ENCODE measurements around the gene PRPSAP1. TPM values are rescaled to one million over a fixed set of nuclear protein-coding genes. Genes with fewer than 3 reads are reported as not detected.

PRPSAP1 gene
- total and polyA plus RNA-seq, 2 of the 8 experiments (the other 6 are each of a cell fraction or from before 2014, with no cell fraction given): 32.0 to 54.2 TPM

GRCh38 chr17:76367642-76368041, 13.9 kb upstream of the PRPSAP1 start:
- no peak overlapping the region for H3K18ac ChIP-seq (ENCODE audit: extremely low read depth, low read length)
- H2AFZ ChIP-seq (ENCODE audit: low read length): no peak overlapping the region
- CTCF ChIA-PET (ENCODE audit: partially characterized antibody): interaction anchor here (0.6 to 29.3 kb wide), 4 partner anchors 9 to 404 kb away, joined by 3 to 635 read pairs (median 6); partner anchors contain the start of gene SPHK1
- no peak overlapping the region for H2BK12ac ChIP-seq (ENCODE audit: low read depth, low read length)
- no peaks in the 10 kb centered on the region for H3K9me3 ChIP-seq (ENCODE audit: insufficient read depth in 2 of 2, low read depth in 1 of 2, low read length in 1 of 2)
- no peak overlapping the region for H4K5ac ChIP-seq (ENCODE audit: insufficient read length, low read depth, low read length)
- no peaks in the 10 kb centered on the region for H3K79me2 ChIP-seq (ENCODE audit: control insufficient read depth in 1 of 2, insufficient read depth in 2 of 2, low read length in 2 of 2)
- H2BK5ac ChIP-seq (ENCODE audit: low read depth, low read length): no peak overlapping the region
- no peak overlapping the region for H3K4me3 ChIP-seq (ENCODE audit: extremely low read depth in 1 of 4, insufficient read depth in 2 of 4, low read depth in 3 of 4, low read length in 4 of 4)
- no peaks in the 10 kb centered on the region; a peak in 1 of 8 replicates for H3K36me3 ChIP-seq (ENCODE audit: control insufficient read depth in 2 of 4, insufficient read depth in 4 of 4, low read length in 3 of 4)
- peaks cover 0 to 4% (median 3%) of the 10 kb centered on the region in 4 experiments; a peak in 3 of 7 replicates for H3K4me1 ChIP-seq (replicated peaks in 1 of 4; ENCODE audit: control insufficient read depth in 3 of 4, insufficient read depth in 4 of 4, low read length in 3 of 4)
- H3K9ac ChIP-seq (replicated peaks in 1 of 4; ENCODE audit: extremely low read depth in 1 of 4, low read depth in 3 of 4, low read length in 3 of 4): no peak overlapping the region
- H3K4ac ChIP-seq (replicated peaks; ENCODE audit: insufficient read length, low read depth, low read length): no peak overlapping the region
- no peak overlapping the region for H4K91ac ChIP-seq (replicated peaks; ENCODE audit: insufficient read length, low read length)
- H3K27ac ChIP-seq (ENCODE audit: low read depth, low read length): no peak overlapping the region
- FAIRE-seq (no peak), DNase-seq (ENCODE audit: low read depth in 1 of 2, low spot score in 2 of 2) (no peak)
- H3K14ac ChIP-seq (ENCODE audit: insufficient read length): no peak overlapping the region
- no peak overlapping the region for H3K56ac ChIP-seq (replicated peaks; ENCODE audit: insufficient read length, low read depth, low read length)
- H4K8ac ChIP-seq (ENCODE audit: extremely low read depth, insufficient read depth, low read length): no peak overlapping the region
- TF ChIP-seq, protein P1, sequence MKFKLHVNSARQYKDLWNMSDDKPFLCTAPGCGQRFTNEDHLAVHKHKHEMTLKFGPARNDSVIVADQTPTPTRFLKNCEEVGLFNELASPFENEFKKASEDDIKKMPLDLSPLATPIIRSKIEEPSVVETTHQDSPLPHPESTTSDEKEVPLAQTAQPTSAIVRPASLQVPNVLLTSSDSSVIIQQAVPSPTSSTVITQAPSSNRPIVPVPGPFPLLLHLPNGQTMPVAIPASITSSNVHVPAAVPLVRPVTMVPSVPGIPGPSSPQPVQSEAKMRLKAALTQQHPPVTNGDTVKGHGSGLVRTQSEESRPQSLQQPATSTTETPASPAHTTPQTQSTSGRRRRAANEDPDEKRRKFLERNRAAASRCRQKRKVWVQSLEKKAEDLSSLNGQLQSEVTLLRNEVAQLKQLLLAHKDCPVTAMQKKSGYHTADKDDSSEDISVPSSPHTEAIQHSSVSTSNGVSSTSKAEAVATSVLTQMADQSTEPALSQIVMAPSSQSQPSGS (IDR thresholded peaks at IDR 0.05; ENCODE audit: low read length): no peak
- TF ChIP-seq NANOG (IDR thresholded peaks at IDR 0.05; ENCODE audit: insufficient read depth, low read depth, low read length, poor library complexity, severe bottlenecking): no peak
- no peak for TF ChIP-seq BRCA1 (IDR thresholded peaks at IDR 0.05; ENCODE audit: low read depth, low read length)
- TF ChIP-seq ATF3 (IDR thresholded peaks at IDR 0.05; ENCODE audit: insufficient read depth, low read depth, low read length): no peak
- no peak for TF ChIP-seq ZNF274 (IDR thresholded peaks at IDR 0.05; ENCODE audit: borderline replicate concordance, extremely low read depth, low read length)
- no peak for TF ChIP-seq PHF8 (conservative IDR thresholded peaks at IDR 0.05; ENCODE audit: low read depth, low read length)
- TF ChIP-seq CEBPB (IDR thresholded peaks at IDR 0.05; ENCODE audit: low read depth, low read length): no peak
- no peak for TF ChIP-seq FOSL1 (IDR thresholded peaks at IDR 0.05; ENCODE audit: insufficient read depth, low read depth, low read length)
- no peak for TF ChIP-seq CREB1 (IDR thresholded peaks at IDR 0.05)
- TF ChIP-seq MAFK (IDR thresholded peaks at IDR 0.05; ENCODE audit: low read depth, low read length): no peak
- no peak for TF ChIP-seq TAF7 (optimal IDR thresholded peaks at IDR 0.05; ENCODE audit: borderline replicate concordance, low read depth, low read length)
- TF ChIP-seq JUN (IDR thresholded peaks at IDR 0.05; ENCODE audit: low read depth, low read length): no peak
- H4K20me1 ChIP-seq (replicated peaks in 1 of 2; ENCODE audit: control insufficient read depth in 1 of 2, insufficient read depth in 2 of 2, low read length in 2 of 2): no peaks in the 10 kb centered on the region
- H2AK5ac ChIP-seq (ENCODE audit: low read depth, low read length): no peak overlapping the region
- 88% methylated on average over 6 of the region's 6 CpGs; no CpG with 5 or more reads in 1 of the 2 experiments for WGBS, 2 experiments (ENCODE audit: extremely low coverage in 1 of 2, insufficient coverage in 1 of 2, insufficient read length in 1 of 2, insufficient replicate concordance in 2 of 2, low coverage in 1 of 2, low lambda C conversion rate in 2 of 2, missing lambda C conversion rate in 1 of 2)
- no peak overlapping the region for H2BK15ac ChIP-seq (ENCODE audit: low read length)
- no peaks in the 10 kb centered on the region for H3K23me2 ChIP-seq (ENCODE audit: low read depth, low read length)
- no peak overlapping the region for H2BK20ac ChIP-seq (ENCODE audit: low read length)
- no peaks in the 10 kb centered on the region for H3K79me1 ChIP-seq (ENCODE audit: low read depth, low read length)
- POLR2A ChIA-PET (ENCODE audit: partially characterized antibody): interaction anchor here (1.2 kb wide), 1 partner anchor 37 kb away, joined by 3 read pairs; no protein-coding TSS in a partner anchor
- no peaks in the 10 kb centered on the region for H3K27me3 ChIP-seq (replicated peaks in 1 of 4; ENCODE audit: control insufficient read depth in 3 of 4, extremely low read depth in 1 of 4, insufficient read depth in 3 of 4, low read length in 3 of 4)
- H3K4me2 ChIP-seq (ENCODE audit: insufficient read depth in 1 of 2, low read depth in 2 of 2, low read length in 2 of 2): no peak overlapping the region
- H2BK120ac ChIP-seq (replicated peaks; ENCODE audit: low read depth, low read length): no peak overlapping the region
- H3K23ac ChIP-seq (ENCODE audit: insufficient read length): no peak overlapping the region
